H1 (cell line): ENCODE results near the gene HS6ST2. TPM values are rescaled to one million over a fixed set of nuclear protein-coding genes. Genes with fewer than 3 reads are reported as not detected.

Experiments used
- CTCF ChIA-PET: fragments of 300-600 bp; sonication (Branson Sonifier 250); formaldehyde crosslinking; loops from one replicate; lab custom pipeline; 2021; ENCODE audit not compliant: partially characterized antibody; lab: Charles Lee
- POLR2A ChIA-PET: fragments of 300-600 bp; sonication (Branson Sonifier 250); formaldehyde crosslinking; loops from one replicate; lab custom pipeline; 2021; ENCODE audit warnings: inconsistent platforms; ENCODE audit not compliant: partially characterized antibody; lab: Charles Lee
- DNase-seq, 2 experiments: peaks; one replicate each; pipeline versions ENCODE4 v3.0.0 to v3.0.0-alpha.2; 2010 to 2022; ENCODE audit warnings: low spot score in 2 of 2, low read depth in 1 of 2, mixed read lengths in 1 of 2
- FAIRE-seq: peaks from 2 replicates; lab custom pipeline; 2011; peaks lifted over from hg19 to GRCh38; lab: Jason Lieb, UNC
- H2AFZ ChIP-seq: 2 replicates; pipeline ENCODE4 v1.8.1; 2012; ENCODE audit warnings: low read length, inconsistent platforms
- H2AK5ac ChIP-seq: 2 replicates; pipeline ENCODE4 v1.6.1; 2013; ENCODE audit warnings: low read depth, low read length
- H2BK120ac ChIP-seq: replicated peaks from 2 replicates; pipeline ENCODE3; 2013; ENCODE audit warnings: low read depth, low read length, inconsistent platforms
- H2BK12ac ChIP-seq: 2 replicates; pipeline ENCODE4 v1.6.1; 2013; ENCODE audit warnings: low read depth, low read length
- H2BK15ac ChIP-seq: 2 replicates; pipeline ENCODE4 v1.6.1; 2013; ENCODE audit warnings: low read length
- H2BK20ac ChIP-seq: 2 replicates; pipeline ENCODE4 v1.6.1; 2013; ENCODE audit warnings: low read length
- H2BK5ac ChIP-seq: 2 replicates; pipeline ENCODE4 v1.6.1; 2013; ENCODE audit warnings: low read depth, low read length
- H3K14ac ChIP-seq: 2 replicates; pipeline ENCODE4 v1.6.1; 2013; ENCODE audit warnings: inconsistent platforms; ENCODE audit not compliant: insufficient read length
- H3K18ac ChIP-seq: 2 replicates; pipeline ENCODE4 v1.6.1; 2013; ENCODE audit warnings: low read length; ENCODE audit errors: extremely low read depth
- H3K23ac ChIP-seq: 2 replicates; pipeline ENCODE4 v1.6.1; 2013; ENCODE audit warnings: inconsistent platforms; ENCODE audit not compliant: insufficient read length
- H3K23me2 ChIP-seq: 2 replicates; pipeline ENCODE4 v1.6.1; 2013; ENCODE audit warnings: low read depth, low read length
- H3K27ac ChIP-seq: 2 replicates; pipeline ENCODE4 v1.6.1; 2011; ENCODE audit warnings: low read depth, low read length, inconsistent platforms
- H3K27me3 ChIP-seq, 4 experiments: replicated peaks in 1 of 4; 1 replicate in 1 of 4; 2 replicates in 3 of 4; pipeline versions ENCODE4 v1.6.1 to v1.8.1; 2011 to 2013; ENCODE audit warnings: low read length in 3 of 4, mild to moderate bottlenecking in 3 of 4, inconsistent platforms in 2 of 4, mixed read lengths in 2 of 4, moderate library complexity in 1 of 4; ENCODE audit not compliant: control insufficient read depth in 3 of 4, insufficient read depth in 3 of 4; ENCODE audit errors: extremely low read depth in 1 of 4
- H3K36me3 ChIP-seq, 4 experiments: 2 replicates each; pipeline versions ENCODE4 v1.6.1 to v1.8.1; 2011 to 2013; ENCODE audit warnings: mild to moderate bottlenecking in 4 of 4, low read length in 3 of 4, moderate library complexity in 2 of 4, control low read depth in 1 of 4, inconsistent platforms in 1 of 4; ENCODE audit not compliant: insufficient read depth in 4 of 4, control insufficient read depth in 2 of 4
- H3K4ac ChIP-seq: replicated peaks from 2 replicates; pipeline ENCODE3; 2013; ENCODE audit warnings: low read length, low read depth, mixed read lengths, inconsistent platforms; ENCODE audit not compliant: insufficient read length
- H3K4me1 ChIP-seq, 4 experiments: replicated peaks in 1 of 4; 1 replicate in 1 of 4; 2 replicates in 3 of 4; pipeline versions ENCODE4 v1.6.1 to v1.8.1; 2011 to 2013; ENCODE audit warnings: low read length in 3 of 4, inconsistent platforms in 2 of 4, mixed read lengths in 1 of 4; ENCODE audit not compliant: insufficient read depth in 4 of 4, control insufficient read depth in 3 of 4
- H3K4me2 ChIP-seq, 2 experiments: 2 replicates each; pipeline versions ENCODE4 v1.6.1 to v1.8.1; 2011 to 2013; ENCODE audit warnings: low read depth in 2 of 2, low read length in 2 of 2, control low read depth in 1 of 2, inconsistent platforms in 1 of 2, mild to moderate bottlenecking in 1 of 2; ENCODE audit not compliant: insufficient read depth in 1 of 2
- H3K4me3 ChIP-seq, 4 experiments: fragments of 200-600, 300-600 bp in 1 of 4; sonication (generic), shearing (Covaris generic), sonication (Bioruptor Twin) in 1 of 4; 2 replicates each; pipeline versions ENCODE4 v1.5.1 to v1.8.1; 2011 to 2016; ENCODE audit warnings: low read length in 4 of 4, low read depth in 3 of 4, control low read depth in 2 of 4, inconsistent platforms in 2 of 4, mild to moderate bottlenecking in 2 of 4, mixed read lengths in 1 of 4, moderate library complexity in 1 of 4; ENCODE audit not compliant: insufficient read depth in 2 of 4; ENCODE audit errors: extremely low read depth in 1 of 4
- H3K56ac ChIP-seq: replicated peaks from 2 replicates; pipeline ENCODE3; 2013; ENCODE audit warnings: low read depth, mild to moderate bottlenecking, mixed read lengths, low read length, inconsistent platforms; ENCODE audit not compliant: insufficient read length
- H3K79me1 ChIP-seq: 2 replicates; pipeline ENCODE4 v1.6.1; 2013; ENCODE audit warnings: low read depth, low read length, control low read depth
- H3K79me2 ChIP-seq, 2 experiments: 2 replicates each; pipeline versions ENCODE4 v1.6.1 to v1.8.1; 2012 to 2013; ENCODE audit warnings: low read length in 2 of 2, mild to moderate bottlenecking in 2 of 2, inconsistent platforms in 1 of 2; ENCODE audit not compliant: insufficient read depth in 2 of 2, control insufficient read depth in 1 of 2
- H3K9ac ChIP-seq, 4 experiments: replicated peaks in 1 of 4; 1 replicate in 1 of 4; 2 replicates in 3 of 4; pipeline versions ENCODE4 v1.6.1 to v1.8.1; 2011 to 2013; ENCODE audit warnings: low read depth in 3 of 4, low read length in 3 of 4, control low read depth in 2 of 4, mild to moderate bottlenecking in 2 of 4, moderate library complexity in 2 of 4, inconsistent platforms in 1 of 4; ENCODE audit errors: extremely low read depth in 1 of 4
- H3K9me3 ChIP-seq, 2 experiments: 2 replicates each; pipeline versions ENCODE4 v1.6.1 to v1.8.1; 2012 to 2013; ENCODE audit warnings: mild to moderate bottlenecking in 2 of 2, moderate library complexity in 2 of 2, control low read depth in 1 of 2, inconsistent platforms in 1 of 2, low read depth in 1 of 2, low read length in 1 of 2, mixed read lengths in 1 of 2; ENCODE audit not compliant: insufficient read depth in 2 of 2
- H4K20me1 ChIP-seq, 2 experiments: replicated peaks in 1 of 2; 2 replicates each; pipeline versions ENCODE3 to v1.8.1; 2011 to 2013; ENCODE audit warnings: inconsistent platforms in 2 of 2, low read length in 2 of 2, mild to moderate bottlenecking in 1 of 2; ENCODE audit not compliant: insufficient read depth in 2 of 2, control insufficient read depth in 1 of 2
- H4K5ac ChIP-seq: 2 replicates; pipeline ENCODE4 v1.6.1; 2013; ENCODE audit warnings: low read length, low read depth, mixed read lengths, inconsistent platforms; ENCODE audit not compliant: insufficient read length
- H4K8ac ChIP-seq: 2 replicates; pipeline ENCODE4 v1.8.0; 2013; ENCODE audit warnings: mild to moderate bottlenecking, moderate library complexity, low read length, inconsistent platforms; ENCODE audit not compliant: insufficient read depth; ENCODE audit errors: extremely low read depth
- H4K91ac ChIP-seq: replicated peaks from 2 replicates; pipeline ENCODE3; 2013; ENCODE audit warnings: low read length, mixed read lengths, inconsistent platforms; ENCODE audit not compliant: insufficient read length
- CBX5 ChIP-seq: fragments of 300-800, 300-1000 bp; sonication (generic); IDR thresholded peaks from 2 replicates; pipeline ENCODE4 v1.7.1; 2016; ENCODE audit warnings: antibody characterized with exemption, low read length, low read depth
- CHD2 ChIP-seq: IDR thresholded peaks from 2 replicates; pipeline ENCODE4 v1.6.1; 2012; ENCODE audit warnings: low read length, improper control_type of control experiment
- CTBP2 ChIP-seq: IDR thresholded peaks from 2 replicates; pipeline ENCODE4 v1.7.0; 2011; ENCODE audit warnings: borderline replicate concordance, mild to moderate bottlenecking, moderate library complexity, mixed read lengths, low read length; ENCODE audit not compliant: insufficient read depth, insufficient read length
- EZH2 ChIP-seq: fragments of 200-600 bp; sonication (generic); IDR thresholded peaks from 2 replicates; pipeline ENCODE4 v1.7.1; 2012; ENCODE audit warnings: low read depth, mild to moderate bottlenecking, moderate library complexity, low read length, inconsistent platforms; ENCODE audit not compliant: severe bottlenecking
- JUN ChIP-seq: IDR thresholded peaks from 2 replicates; pipeline ENCODE4 v1.6.1; 2011; ENCODE audit warnings: low read depth, mild to moderate bottlenecking, improper control_type of control experiment, low read length
- NRF1 ChIP-seq: IDR thresholded peaks from 2 replicates; pipeline ENCODE4 v1.6.1; 2011; ENCODE audit warnings: mild to moderate bottlenecking, low read depth, low read length, improper control_type of control experiment
- RAD21 ChIP-seq, 2 experiments: IDR thresholded peaks in 1 of 2; conservative IDR thresholded peaks in 1 of 2; 2 replicates each; pipeline ENCODE4 v1.6.1; 2011; ENCODE audit warnings: low read depth in 2 of 2, low read length in 2 of 2, improper control_type of control experiment in 1 of 2, inconsistent platforms in 1 of 2, mild to moderate bottlenecking in 1 of 2, moderate library complexity in 1 of 2
- SIX5 ChIP-seq: IDR thresholded peaks from 2 replicates; pipeline ENCODE4 v1.6.1; 2011; ENCODE audit warnings: mild to moderate bottlenecking, low read depth, low read length
- SP2 ChIP-seq: IDR thresholded peaks from 2 replicates; pipeline ENCODE4 v1.6.1; 2012; ENCODE audit warnings: mild to moderate bottlenecking, low read length, inconsistent platforms
- SRF ChIP-seq: IDR thresholded peaks from 2 replicates; pipeline ENCODE4 v1.6.1; 2011; ENCODE audit warnings: mild to moderate bottlenecking, low read depth, low read length, moderate library complexity
- TBP ChIP-seq: IDR thresholded peaks from 2 replicates; pipeline ENCODE4 v1.6.1; 2011; ENCODE audit warnings: low read depth, low read length, improper control_type of control experiment
- WGBS, 2 experiments: shearing (Covaris generic) in 1 of 2; methylation state at CpG; one replicate each; pipeline versions ENCODE4 v1.1.6 to v1.1.7; 2013 to 2015; ENCODE audit warnings: low lambda C conversion rate in 2 of 2, mixed read lengths in 2 of 2, inconsistent platforms in 1 of 2, low coverage in 1 of 2, missing lambda C conversion rate in 1 of 2; ENCODE audit not compliant: insufficient replicate concordance in 2 of 2, insufficient coverage in 1 of 2, insufficient read length in 1 of 2; ENCODE audit errors: extremely low coverage in 1 of 2, missing lambda C conversion rate in 1 of 2; 5-methylcytosine and 5-hydroxymethylcytosine counted together
- polyA plus RNA-seq, 7 experiments: library from polyadenylated mRNA; depleted of rRNA in 3 of 7; stranded (reverse) in 5 of 7; unstranded in 2 of 7; fragments of >200 nt in 5 of 7; fragments of 200-250 nt in 2 of 7; gene quantifications; 1 replicate in 5 of 7; 2 replicates in 1 of 7; 4 replicates in 1 of 7; pipeline versions ENCODE4 v1.2.1 to v1.2.3, GENCODE V29; 2011 to 2013; ENCODE audit warnings: missing spikeins in 2 of 7, mixed read lengths in 2 of 7
- total RNA-seq: library from RNA; stranded (reverse); fragmentation: NEBNext Ultra II Directional; extraction: Animal tissue kit (Norgen Biotek cat#: 25700); gene quantifications from 2 replicates; pipeline ENCODE4 v1.2.1, GENCODE V29; 2021
- TF ChIP-seq, protein P1 (sequence below): IDR thresholded peaks from 2 replicates; pipeline ENCODE4 v1.6.1; 2011; ENCODE audit warnings: low read depth, mild to moderate bottlenecking, low read length; ENCODE audit not compliant: insufficient read depth
- TF ChIP-seq, protein P2 (sequence below): IDR thresholded peaks from 2 replicates; pipeline ENCODE4 v1.6.1; 2011; ENCODE audit warnings: low read length, improper control_type of control experiment

Gene HS6ST2
- total and polyA plus RNA-seq, 2 of the 8 experiments (the other 6 are each of a cell fraction or from before 2014, with no cell fraction given) = 3.9 TPM

- Histone ChIP-seq H3K23me2 (no peaks in the 10 kb centered on the region), H3K23ac (no peak overlapping the region), H3K56ac (no peak overlapping the region), H3K9me3 (no peaks in the 10 kb centered on the region), H3K4me2 (no peak overlapping the region), H2BK20ac (no peak overlapping the region), H4K8ac (no peak overlapping the region), H3K4ac (no peak overlapping the region), H3K79me2 (no peaks in the 10 kb centered on the region), H4K5ac (no peak overlapping the region), H4K20me1 (no peaks in the 10 kb centered on the region), H3K36me3 (no peaks in the 10 kb centered on the region), H3K14ac (no peak overlapping the region), H3K27me3 (no peaks in the 10 kb centered on the region), H2BK120ac (no peak overlapping the region), H4K91ac (no peak overlapping the region), H2BK5ac (no peak overlapping the region), H3K18ac (no peak overlapping the region), H3K4me3 (no peak overlapping the region), H3K9ac (no peak overlapping the region), H2BK15ac (no peak overlapping the region), H3K27ac (no peak overlapping the region), H2AFZ (no peak overlapping the region), H2BK12ac (no peak overlapping the region), H3K4me1 (no peaks in the 10 kb centered on the region; a peak in 1 of 7 replicates), H3K79me1 (no peaks in the 10 kb centered on the region), H2AK5ac (no peak overlapping the region)
- no peak for DNase-seq
- TF ChIP-seq EZH2 (no peak), TBP (no peak), RAD21 (IDR thresholded peaks at IDR 0.05 in 1 of 2, conservative IDR thresholded peaks at IDR 0.05 in 1 of 2; ENCODE audit: low read depth in 2 of 2, low read length in 2 of 2) (no peak), JUN (no peak), NRF1 (no peak), CBX5 (no peak), SIX5 (no peak), SP2 (no peak), SRF (no peak), CTBP2 (no peak), CHD2 (no peak)
- TF ChIP-seq, protein P1, sequence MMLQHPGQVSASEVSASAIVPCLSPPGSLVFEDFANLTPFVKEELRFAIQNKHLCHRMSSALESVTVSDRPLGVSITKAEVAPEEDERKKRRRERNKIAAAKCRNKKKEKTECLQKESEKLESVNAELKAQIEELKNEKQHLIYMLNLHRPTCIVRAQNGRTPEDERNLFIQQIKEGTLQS = no peak
- TF ChIP-seq, protein P2, sequence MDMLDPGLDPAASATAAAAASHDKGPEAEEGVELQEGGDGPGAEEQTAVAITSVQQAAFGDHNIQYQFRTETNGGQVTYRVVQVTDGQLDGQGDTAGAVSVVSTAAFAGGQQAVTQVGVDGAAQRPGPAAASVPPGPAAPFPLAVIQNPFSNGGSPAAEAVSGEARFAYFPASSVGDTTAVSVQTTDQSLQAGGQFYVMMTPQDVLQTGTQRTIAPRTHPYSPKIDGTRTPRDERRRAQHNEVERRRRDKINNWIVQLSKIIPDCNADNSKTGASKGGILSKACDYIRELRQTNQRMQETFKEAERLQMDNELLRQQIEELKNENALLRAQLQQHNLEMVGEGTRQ = no peak
- 100% methylated on average over 1 of the region's 2 CpGs; no CpG with 5 or more reads in 1 of the 2 experiments for WGBS, 2 experiments
- ChIA-PET POLR2A (no interaction called here), CTCF (no interaction called here)
- FAIRE-seq = no peak
Measured at GRCh38 chrX:132809581-132809980, 148.8 kb downstream of the HS6ST2 start.
